Panc1 (cell line): ENCODE measurements around the gene PRLR.

Experiments used
- CTCF ChIP-seq: fragments of 450-650 bp; IDR thresholded peaks from 2 replicates; pipeline ENCODE4 v1.5.1; 2017; ENCODE audit warnings: mild to moderate bottlenecking
- POLR2AphosphoS5 ChIP-seq: IDR thresholded peaks from 2 replicates; pipeline ENCODE4 v1.6.1; 2012; ENCODE audit warnings: mild to moderate bottlenecking, low read depth, low read length, moderate library complexity

- TF ChIP-seq POLR2AphosphoS5 (no peak), CTCF (no peak)
Observed at GRCh38 chr5:35177783-35178182, 52.5 kb downstream of the PRLR start.
